GM20000 (cell line): Measurements from ENCODE around the gene TSPAN18.

ENCODE experiments used
- DNase-seq: peaks from one replicate; pipeline ENCODE4 v3.0.0; 2012; ENCODE audit warnings: low spot score
- TF ChIP-seq, protein P1 (sequence below): IDR thresholded peaks from 2 replicates; pipeline ENCODE4 v1.5.1; 2012; ENCODE audit warnings: mild to moderate bottlenecking, control low read depth; ENCODE audit errors: extremely low read depth, missing control alignments

The TSPAN18 gene

DNA sequence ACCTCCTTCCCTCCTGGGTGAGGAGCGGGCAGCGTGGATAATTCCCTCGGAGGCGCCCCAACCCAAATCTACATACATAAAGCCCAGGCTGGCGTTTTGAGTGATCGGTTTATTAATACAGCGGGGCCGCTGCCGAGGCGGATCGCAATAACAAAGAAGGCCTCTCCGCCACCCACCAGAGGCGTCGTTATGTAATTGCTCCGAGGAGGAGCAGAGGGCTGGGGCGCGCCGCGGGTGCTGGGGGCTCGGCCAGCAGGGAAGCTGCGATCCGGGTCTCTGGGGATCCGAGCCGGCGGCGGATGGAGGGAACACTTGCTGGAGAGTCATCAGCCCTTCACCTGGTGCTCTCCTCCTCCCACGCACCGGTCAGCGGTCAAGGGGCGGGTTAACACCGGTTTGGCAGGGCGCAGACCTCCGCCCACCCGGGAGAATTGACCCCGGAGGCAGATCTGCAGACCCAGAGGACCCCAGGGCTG lies 230.3 kb downstream of the TSPAN18 start:
- DNase-seq, result no peak
- TF ChIP-seq, protein P1, sequence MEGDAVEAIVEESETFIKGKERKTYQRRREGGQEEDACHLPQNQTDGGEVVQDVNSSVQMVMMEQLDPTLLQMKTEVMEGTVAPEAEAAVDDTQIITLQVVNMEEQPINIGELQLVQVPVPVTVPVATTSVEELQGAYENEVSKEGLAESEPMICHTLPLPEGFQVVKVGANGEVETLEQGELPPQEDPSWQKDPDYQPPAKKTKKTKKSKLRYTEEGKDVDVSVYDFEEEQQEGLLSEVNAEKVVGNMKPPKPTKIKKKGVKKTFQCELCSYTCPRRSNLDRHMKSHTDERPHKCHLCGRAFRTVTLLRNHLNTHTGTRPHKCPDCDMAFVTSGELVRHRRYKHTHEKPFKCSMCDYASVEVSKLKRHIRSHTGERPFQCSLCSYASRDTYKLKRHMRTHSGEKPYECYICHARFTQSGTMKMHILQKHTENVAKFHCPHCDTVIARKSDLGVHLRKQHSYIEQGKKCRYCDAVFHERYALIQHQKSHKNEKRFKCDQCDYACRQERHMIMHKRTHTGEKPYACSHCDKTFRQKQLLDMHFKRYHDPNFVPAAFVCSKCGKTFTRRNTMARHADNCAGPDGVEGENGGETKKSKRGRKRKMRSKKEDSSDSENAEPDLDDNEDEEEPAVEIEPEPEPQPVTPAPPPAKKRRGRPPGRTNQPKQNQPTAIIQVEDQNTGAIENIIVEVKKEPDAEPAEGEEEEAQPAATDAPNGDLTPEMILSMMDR, result no peak

DNA sequence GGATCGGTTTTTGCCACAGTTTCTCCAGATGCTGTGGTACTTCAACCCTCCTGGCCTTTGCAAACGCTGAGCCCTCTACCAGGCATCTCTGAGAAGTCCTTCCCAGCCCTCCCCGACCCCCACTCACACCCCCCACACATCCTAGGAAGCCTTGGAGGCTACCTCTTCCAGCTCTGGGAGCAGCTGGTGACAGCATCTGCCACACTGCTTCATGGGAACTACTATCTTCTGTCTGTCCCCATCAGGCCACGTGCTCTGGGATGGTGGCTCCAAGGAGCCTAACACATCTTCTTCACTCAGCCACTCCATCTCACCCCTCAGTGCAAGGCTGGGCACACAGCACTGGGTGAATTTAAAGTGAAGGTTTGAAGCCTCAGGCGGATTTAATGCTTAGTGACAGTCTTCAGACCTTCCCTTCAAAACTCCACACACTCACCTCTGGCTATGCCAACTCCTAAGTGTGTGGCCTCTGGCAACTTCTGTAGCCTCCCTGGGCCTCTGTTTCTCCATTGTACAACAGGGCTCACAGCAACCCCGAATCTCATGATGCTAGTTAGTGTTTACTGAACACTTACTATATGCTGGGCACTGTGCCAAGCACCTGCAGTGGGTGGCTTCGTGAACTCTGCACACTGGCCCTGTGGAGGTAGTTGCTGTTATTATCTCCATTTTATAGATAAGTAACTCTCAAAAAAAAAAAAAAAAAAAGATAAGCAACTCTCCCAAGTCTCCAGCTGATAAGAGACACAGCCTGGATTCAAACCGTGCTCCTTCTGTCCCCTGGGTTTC lies 231.2 kb downstream of the TSPAN18 start:
- no peak for DNase-seq
- TF ChIP-seq, protein P1, result no peak

DNA sequence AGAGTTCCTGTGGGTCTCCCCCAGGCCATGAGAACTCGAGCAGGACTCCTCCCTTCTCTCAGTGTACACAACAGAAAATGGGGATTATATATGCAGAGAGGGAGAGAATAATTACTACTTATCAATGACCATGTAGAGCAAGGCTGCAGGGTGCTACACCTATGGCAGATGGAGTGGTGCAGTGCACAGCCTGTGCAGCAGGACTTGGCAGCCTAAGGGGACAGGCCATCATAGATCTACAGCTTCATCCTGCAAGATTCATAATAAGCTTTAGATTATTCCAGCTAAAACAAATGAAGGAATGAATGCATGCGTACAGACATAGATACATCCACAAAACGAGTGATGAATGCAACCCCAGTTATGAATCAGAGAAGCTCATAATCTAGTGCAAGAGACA lies 232.3 kb downstream of the TSPAN18 start:
- TF ChIP-seq, protein P1, result no peak
- DNase-seq, result no peak

DNA sequence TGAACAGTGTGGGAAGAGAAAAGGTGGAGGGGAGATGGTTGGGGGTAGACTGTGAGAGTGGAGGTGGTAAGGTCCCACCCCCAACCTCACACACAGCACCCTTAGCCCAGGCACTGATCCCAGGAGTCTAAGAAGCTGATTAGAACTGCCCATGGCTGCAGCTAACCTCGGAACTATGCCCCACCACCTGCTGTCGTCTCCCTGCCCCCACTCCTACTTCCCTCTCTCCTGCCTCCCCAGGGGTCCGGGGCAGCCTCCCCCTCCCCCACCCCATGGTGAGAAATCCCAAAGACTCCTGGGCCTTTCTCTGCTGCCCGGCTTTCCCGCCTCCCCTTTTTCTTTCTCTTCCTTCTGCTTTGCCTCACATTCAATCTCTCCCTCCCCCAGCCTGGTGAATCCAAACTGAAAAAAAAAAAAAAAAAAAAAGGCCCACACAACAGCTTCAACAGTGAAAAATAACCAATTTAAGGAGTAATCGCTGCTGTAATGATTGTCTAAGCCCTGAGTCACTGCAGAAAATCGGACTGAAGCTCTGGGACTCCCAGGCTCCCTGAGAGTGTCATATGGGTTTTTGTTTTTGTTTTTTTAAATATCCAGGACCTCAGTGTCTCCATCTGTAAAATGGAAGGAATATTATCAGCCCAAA lies 233.6 kb downstream of the TSPAN18 start:
- DNase-seq, result no peak
- TF ChIP-seq, protein P1, result no peak

DNA sequence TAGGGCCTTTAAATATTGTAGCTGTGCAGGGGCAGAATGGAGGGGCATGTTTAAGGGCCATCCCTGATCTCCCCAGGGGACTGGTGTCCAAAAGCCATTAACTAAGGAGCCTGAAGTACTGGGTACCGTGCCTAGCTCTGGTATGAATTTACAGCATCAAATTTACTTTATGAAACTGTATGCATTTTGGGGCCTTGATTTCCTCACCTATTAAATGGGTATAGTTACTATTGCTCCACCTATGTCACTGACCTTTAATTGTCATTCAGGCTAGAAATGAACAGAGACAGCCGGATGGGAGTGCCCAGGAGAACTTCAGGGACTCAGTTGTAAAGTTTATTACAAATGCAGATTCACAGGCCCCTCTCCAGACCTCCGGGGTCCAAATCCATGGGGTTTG lies 235.7 kb downstream of the TSPAN18 start:
- DNase-seq, result no peak
- TF ChIP-seq, protein P1, result no peak

DNA sequence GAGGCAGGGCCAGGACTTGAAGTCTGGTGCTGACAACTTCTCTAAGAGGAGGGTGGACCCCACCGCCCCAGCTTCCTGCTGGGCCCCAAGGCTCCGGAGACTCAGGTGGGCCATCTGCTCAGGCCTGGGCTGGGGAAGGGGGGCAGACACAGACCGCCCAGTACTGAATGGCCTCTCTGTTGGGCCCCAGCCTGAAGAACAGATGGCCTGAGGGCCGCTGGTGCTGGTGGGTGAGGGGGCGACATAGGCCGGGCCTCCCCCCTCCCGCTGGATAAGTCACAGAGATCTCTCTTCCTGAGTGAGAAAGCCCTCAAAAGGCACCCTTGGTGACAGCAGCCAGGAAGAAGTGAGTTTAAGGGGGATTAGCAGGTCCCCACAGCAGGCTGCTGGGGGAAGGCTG lies 236.4 kb downstream of the TSPAN18 start:
- DNase-seq, result no peak
- TF ChIP-seq, protein P1, result no peak

DNA sequence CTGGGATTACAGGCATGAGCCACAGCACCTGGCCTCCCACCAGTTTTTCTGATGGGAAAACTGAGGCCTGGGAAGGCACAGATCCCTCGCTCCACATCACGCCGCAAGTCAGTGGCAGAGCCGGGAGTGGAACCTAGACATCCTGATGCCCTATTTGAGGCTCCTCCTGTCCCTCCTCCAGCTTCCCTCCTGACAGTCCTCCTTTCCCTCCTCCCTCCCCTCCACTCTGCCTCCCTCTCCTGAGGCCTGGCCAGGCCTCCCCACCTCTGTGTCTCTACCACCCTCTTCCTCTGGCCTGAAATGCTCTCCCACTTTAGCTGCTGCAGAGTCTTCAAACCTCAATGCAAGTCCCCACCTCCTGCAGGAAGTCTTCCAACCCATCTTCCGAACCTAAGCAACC lies 237.2 kb downstream of the TSPAN18 start:
- TF ChIP-seq, protein P1, result no peak
- no peak for DNase-seq
